DOHH2 (cell line): ENCODE measurements around the gene MACROD2.

Experiments
- H3F3A ChIP-seq: fragments of 200-600 bp; sonication (generic), shearing (Covaris generic); 2 replicates; pipeline ENCODE4 v1.6.0; 2016; ENCODE audit warnings: antibody characterized with exemption, mild to moderate bottlenecking; ENCODE audit not compliant: control insufficient read depth, insufficient read depth
- H3K27ac ChIP-seq: fragments of 200-600 bp; sonication (generic); 2 replicates; pipeline ENCODE4 v1.5.1; 2014; ENCODE audit warnings: low read depth, mild to moderate bottlenecking, low read length, moderate library complexity
- H3K27me3 ChIP-seq: fragments of 200-600 bp; sonication (generic); 2 replicates; pipeline ENCODE4 v1.6.1; 2014; ENCODE audit warnings: mild to moderate bottlenecking, low read length, mixed read lengths; ENCODE audit not compliant: control insufficient read depth
- H3K36me3 ChIP-seq: fragments of 200-600 bp; sonication (generic); 2 replicates; pipeline ENCODE4 v1.6.1; 2014; ENCODE audit warnings: mild to moderate bottlenecking, low read length, moderate library complexity, mixed read lengths; ENCODE audit not compliant: control insufficient read depth
- H3K4me1 ChIP-seq: fragments of 200-600 bp; sonication (generic); 2 replicates; pipeline ENCODE4 v1.6.1; 2014; ENCODE audit warnings: mild to moderate bottlenecking, low read length, mixed read lengths; ENCODE audit not compliant: control insufficient read depth
- H3K4me2 ChIP-seq: fragments of 200-600 bp; sonication (generic); 2 replicates; pipeline ENCODE4 v1.6.0; 2014; ENCODE audit warnings: mild to moderate bottlenecking, low read length, moderate library complexity
- H3K4me3 ChIP-seq: fragments of 200-600 bp; sonication (generic); 2 replicates; pipeline ENCODE4 v1.5.1; 2014; ENCODE audit warnings: mild to moderate bottlenecking, low read length, mixed read lengths
- H3K79me2 ChIP-seq: fragments of 200-600 bp; sonication (generic); 2 replicates; pipeline ENCODE4 v1.6.1; 2014; ENCODE audit warnings: mild to moderate bottlenecking, low read length, mixed read lengths; ENCODE audit not compliant: control insufficient read depth
- H3K9me2 ChIP-seq: fragments of 200-600 bp; sonication (generic); replicated peaks from 2 replicates; pipeline ENCODE4 v1.6.1; 2014; ENCODE audit warnings: mild to moderate bottlenecking, low read length, mixed read lengths; ENCODE audit not compliant: control insufficient read depth
- H3K9me3 ChIP-seq: fragments of 200-600 bp; sonication (generic); 2 replicates; pipeline ENCODE4 v1.6.1; 2014; ENCODE audit warnings: antibody characterized with exemption, low read length, mixed read lengths; ENCODE audit not compliant: control insufficient read depth, insufficient read depth
- H4K20me1 ChIP-seq: fragments of 200-600 bp; sonication (generic); 2 replicates; pipeline ENCODE4 v1.6.0; 2014; ENCODE audit warnings: low read depth, mild to moderate bottlenecking, antibody characterized with exemption, low read length, moderate library complexity; ENCODE audit not compliant: control insufficient read depth, insufficient read depth
- EZH2phosphoT487 ChIP-seq: fragments of 200-600 bp; sonication (generic); IDR thresholded peaks from 2 replicates; pipeline ENCODE4 v1.6.1; 2017; ENCODE audit warnings: borderline replicate concordance, mild to moderate bottlenecking, antibody characterized with exemption, low read length, moderate library complexity, mixed read lengths
- TF ChIP-seq, protein P1 (sequence below): fragments of 200-600 bp; sonication (generic); IDR thresholded peaks from one replicate; pipeline ENCODE4 v1.5.1; 2014; ENCODE audit warnings: antibody characterized with exemption, mild to moderate bottlenecking, low read depth, low read length; ENCODE audit not compliant: poor library complexity, severe bottlenecking

MACROD2 gene

DNA sequence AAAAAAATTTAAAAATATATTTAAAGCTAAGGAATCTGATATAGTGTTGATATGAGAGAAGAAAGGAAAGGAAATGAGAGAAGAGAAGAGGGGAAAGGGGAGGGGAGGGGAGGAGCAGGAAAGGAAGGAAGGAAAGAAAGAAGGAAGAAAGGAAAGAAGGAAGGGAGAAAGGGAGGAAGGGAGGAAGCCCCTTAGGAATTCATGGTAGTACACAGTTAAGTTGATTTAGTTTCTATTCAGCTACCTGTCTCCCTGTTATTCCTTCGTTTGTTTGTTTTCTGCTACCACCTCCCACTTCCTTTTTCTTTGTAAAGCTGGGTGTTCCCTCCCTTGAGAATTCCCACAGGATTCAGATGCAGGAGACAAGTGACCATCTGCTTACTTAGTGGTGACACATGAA lies 1367.5 kb downstream of the MACROD2 start:
- Histone ChIP-seq H3K79me2 (no peaks in the 10 kb centered on the region), H3K9me3 (no peaks in the 10 kb centered on the region), H3K4me1 (no peaks in the 10 kb centered on the region), H4K20me1 (no peaks in the 10 kb centered on the region), H3K9me2 (no peaks in the 10 kb centered on the region), H3K27ac (no peak overlapping the region), H3K36me3 (no peaks in the 10 kb centered on the region), H3K4me3 (no peak overlapping the region), H3K4me2 (no peak overlapping the region), H3K27me3 (no peaks in the 10 kb centered on the region), H3F3A (no peaks in the 10 kb centered on the region)
- TF ChIP-seq, protein P1, sequence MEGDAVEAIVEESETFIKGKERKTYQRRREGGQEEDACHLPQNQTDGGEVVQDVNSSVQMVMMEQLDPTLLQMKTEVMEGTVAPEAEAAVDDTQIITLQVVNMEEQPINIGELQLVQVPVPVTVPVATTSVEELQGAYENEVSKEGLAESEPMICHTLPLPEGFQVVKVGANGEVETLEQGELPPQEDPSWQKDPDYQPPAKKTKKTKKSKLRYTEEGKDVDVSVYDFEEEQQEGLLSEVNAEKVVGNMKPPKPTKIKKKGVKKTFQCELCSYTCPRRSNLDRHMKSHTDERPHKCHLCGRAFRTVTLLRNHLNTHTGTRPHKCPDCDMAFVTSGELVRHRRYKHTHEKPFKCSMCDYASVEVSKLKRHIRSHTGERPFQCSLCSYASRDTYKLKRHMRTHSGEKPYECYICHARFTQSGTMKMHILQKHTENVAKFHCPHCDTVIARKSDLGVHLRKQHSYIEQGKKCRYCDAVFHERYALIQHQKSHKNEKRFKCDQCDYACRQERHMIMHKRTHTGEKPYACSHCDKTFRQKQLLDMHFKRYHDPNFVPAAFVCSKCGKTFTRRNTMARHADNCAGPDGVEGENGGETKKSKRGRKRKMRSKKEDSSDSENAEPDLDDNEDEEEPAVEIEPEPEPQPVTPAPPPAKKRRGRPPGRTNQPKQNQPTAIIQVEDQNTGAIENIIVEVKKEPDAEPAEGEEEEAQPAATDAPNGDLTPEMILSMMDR: no peak
- no peak for TF ChIP-seq EZH2phosphoT487

DNA sequence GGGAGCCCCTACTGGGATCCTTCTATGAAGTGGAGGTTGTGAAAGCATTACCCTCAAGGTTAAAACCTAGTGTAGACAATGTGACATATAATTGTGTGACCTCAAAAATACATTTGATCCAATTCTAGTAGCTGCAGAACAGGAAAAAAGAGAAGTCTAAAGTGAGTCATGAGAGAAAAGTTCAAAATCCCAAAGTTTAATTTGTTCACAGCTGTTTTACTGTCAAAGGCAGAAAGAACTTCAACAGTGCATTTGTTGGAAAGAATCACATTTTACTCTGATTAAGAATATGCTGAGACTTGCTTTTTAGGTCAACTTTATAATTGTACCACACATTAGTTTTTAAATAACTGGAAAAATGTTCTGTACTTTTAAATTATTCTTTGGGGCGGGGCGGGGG lies 1369.5 kb downstream of the MACROD2 start:
- H3K27me3 ChIP-seq: no peaks in the 10 kb centered on the region
- no peak overlapping the region for H3K4me3 ChIP-seq
- no peak overlapping the region for H3K27ac ChIP-seq
- H3K36me3 ChIP-seq: no peaks in the 10 kb centered on the region
- TF ChIP-seq, protein P1: no peak
- TF ChIP-seq EZH2phosphoT487: no peak
- H3K4me2 ChIP-seq: no peak overlapping the region
- no peaks in the 10 kb centered on the region for H3F3A ChIP-seq
- H3K9me2 ChIP-seq: no peaks in the 10 kb centered on the region
- H3K4me1 ChIP-seq: no peaks in the 10 kb centered on the region
- no peaks in the 10 kb centered on the region for H3K9me3 ChIP-seq
- H3K79me2 ChIP-seq: no peaks in the 10 kb centered on the region
- H4K20me1 ChIP-seq: no peaks in the 10 kb centered on the region

DNA sequence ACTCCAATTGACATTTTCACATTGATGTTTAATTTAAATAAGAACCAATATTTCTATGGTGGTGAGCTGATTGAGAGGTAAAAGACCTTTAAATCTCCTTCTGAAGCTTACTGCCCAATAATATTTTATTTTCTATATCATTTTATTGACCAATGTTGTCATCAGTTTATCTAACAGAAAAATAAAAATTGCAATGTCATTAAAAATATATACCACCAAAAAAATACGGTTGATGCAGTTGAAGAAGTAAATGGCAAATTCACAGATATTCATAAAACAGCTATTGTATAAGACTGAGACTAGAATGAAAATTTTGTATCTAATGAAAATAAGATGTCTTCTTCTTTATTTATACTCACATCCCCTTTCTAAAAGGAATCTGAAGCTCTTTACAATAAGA lies 1375.1 kb downstream of the MACROD2 start:
- H3K9me2 ChIP-seq: no peaks in the 10 kb centered on the region
- no peaks in the 10 kb centered on the region for H4K20me1 ChIP-seq
- H3F3A ChIP-seq: no peaks in the 10 kb centered on the region
- H3K9me3 ChIP-seq: no peaks in the 10 kb centered on the region
- no peak overlapping the region for H3K4me2 ChIP-seq
- no peaks in the 10 kb centered on the region for H3K36me3 ChIP-seq
- TF ChIP-seq EZH2phosphoT487: no peak
- TF ChIP-seq, protein P1: no peak
- H3K27ac ChIP-seq: no peak overlapping the region
- H3K27me3 ChIP-seq: no peaks in the 10 kb centered on the region
- no peak overlapping the region for H3K4me3 ChIP-seq
- no peaks in the 10 kb centered on the region for H3K79me2 ChIP-seq
- H3K4me1 ChIP-seq: no peaks in the 10 kb centered on the region

DNA sequence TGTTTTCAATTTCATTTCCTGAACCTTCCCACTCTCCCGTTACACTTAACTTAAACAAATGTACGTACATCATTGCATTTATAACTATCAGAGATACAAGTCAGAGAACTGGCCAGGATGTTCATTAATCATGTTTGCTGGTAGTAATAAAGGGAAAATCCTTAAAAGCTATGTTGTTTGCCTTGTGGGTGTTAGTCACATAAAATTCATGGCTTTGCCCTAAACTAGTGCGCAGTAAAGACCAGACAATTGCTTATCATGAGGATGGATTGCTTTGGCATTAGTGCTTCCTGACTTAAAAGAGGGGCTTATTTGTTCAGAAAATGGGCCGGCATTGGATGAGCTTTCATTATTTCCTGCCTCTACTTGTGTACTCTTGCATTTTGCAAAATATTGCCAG lies 1379.4 kb downstream of the MACROD2 start:
- Histone ChIP-seq H3K4me2 (no peak overlapping the region), H3K4me1 (no peaks in the 10 kb centered on the region), H3K36me3 (no peaks in the 10 kb centered on the region), H3F3A (no peaks in the 10 kb centered on the region), H3K4me3 (no peak overlapping the region), H3K27ac (no peak overlapping the region), H3K9me2 (no peaks in the 10 kb centered on the region), H3K79me2 (no peaks in the 10 kb centered on the region), H3K27me3 (no peaks in the 10 kb centered on the region), H4K20me1 (no peaks in the 10 kb centered on the region), H3K9me3 (no peaks in the 10 kb centered on the region)
- TF ChIP-seq, protein P1: no peak
- no peak for TF ChIP-seq EZH2phosphoT487
